Mesothelial cell of epicardium (in vitro differentiated cells): ENCODE results near the gene MGP. TPM values are rescaled to one million over a fixed set of nuclear protein-coding genes. Genes with fewer than 3 reads are reported as not detected.

Source experiments
- DNase-seq, 2 experiments: peaks; one replicate each; pipeline ENCODE4 v3.0.0; 2021; ENCODE audit warnings: low spot score in 2 of 2; ENCODE audit not compliant: unreplicated experiment in 2 of 2
- H3K27ac Mint-ChIP-seq: 2 replicates; pipeline ENCODE4 v1.8.0; 2021; ENCODE audit warnings: mixed read lengths
- H3K27me3 Mint-ChIP-seq: 2 replicates; pipeline ENCODE4 v1.8.0; 2021; ENCODE audit warnings: low read depth, mixed read lengths
- H3K36me3 Mint-ChIP-seq: 2 replicates; pipeline ENCODE4 v1.8.0; 2021; ENCODE audit warnings: mixed read lengths
- H3K4me1 Mint-ChIP-seq: 2 replicates; pipeline ENCODE4 v1.8.0; 2021; ENCODE audit warnings: mixed read lengths
- H3K4me3 Mint-ChIP-seq: 2 replicates; pipeline ENCODE4 v1.8.0; 2021; ENCODE audit warnings: mild to moderate bottlenecking, moderate library complexity, mixed read lengths
- H3K9me3 Mint-ChIP-seq: 2 replicates; pipeline ENCODE4 v1.8.0; 2021; ENCODE audit warnings: mixed read lengths
- total RNA-seq: library from RNA; stranded (reverse); gene quantifications from 3 replicates; pipeline ENCODE4 v1.2.1, GENCODE V29; 2021
- TF ChIP-seq, protein P1 (sequence below): fragments of 200-600 bp; sonication (generic); IDR thresholded peaks from one replicate; pipeline ENCODE4 v1.5.0; 2021; ENCODE audit warnings: antibody characterized with exemption; ENCODE audit not compliant: unreplicated experiment

MGP gene
- total RNA-seq, 1 donor from 2014 or later: 202 TPM

GRCh38 chr12:14883686-14884085, 2.0 kb downstream of the MGP start:
- no peaks in the 10 kb centered on the region for H3K27me3 Mint-ChIP-seq
- H3K36me3 Mint-ChIP-seq: peaks cover 11% of the 10 kb centered on the region
- TF ChIP-seq, protein P1, sequence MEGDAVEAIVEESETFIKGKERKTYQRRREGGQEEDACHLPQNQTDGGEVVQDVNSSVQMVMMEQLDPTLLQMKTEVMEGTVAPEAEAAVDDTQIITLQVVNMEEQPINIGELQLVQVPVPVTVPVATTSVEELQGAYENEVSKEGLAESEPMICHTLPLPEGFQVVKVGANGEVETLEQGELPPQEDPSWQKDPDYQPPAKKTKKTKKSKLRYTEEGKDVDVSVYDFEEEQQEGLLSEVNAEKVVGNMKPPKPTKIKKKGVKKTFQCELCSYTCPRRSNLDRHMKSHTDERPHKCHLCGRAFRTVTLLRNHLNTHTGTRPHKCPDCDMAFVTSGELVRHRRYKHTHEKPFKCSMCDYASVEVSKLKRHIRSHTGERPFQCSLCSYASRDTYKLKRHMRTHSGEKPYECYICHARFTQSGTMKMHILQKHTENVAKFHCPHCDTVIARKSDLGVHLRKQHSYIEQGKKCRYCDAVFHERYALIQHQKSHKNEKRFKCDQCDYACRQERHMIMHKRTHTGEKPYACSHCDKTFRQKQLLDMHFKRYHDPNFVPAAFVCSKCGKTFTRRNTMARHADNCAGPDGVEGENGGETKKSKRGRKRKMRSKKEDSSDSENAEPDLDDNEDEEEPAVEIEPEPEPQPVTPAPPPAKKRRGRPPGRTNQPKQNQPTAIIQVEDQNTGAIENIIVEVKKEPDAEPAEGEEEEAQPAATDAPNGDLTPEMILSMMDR: no peak
- H3K4me3 Mint-ChIP-seq: peak overlapping the region; percentile 18
- no peak for DNase-seq
- H3K9me3 Mint-ChIP-seq: peaks cover 4% of the 10 kb centered on the region
- peaks cover 55% of the 10 kb centered on the region for H3K4me1 Mint-ChIP-seq
- H3K27ac Mint-ChIP-seq: peak overlapping the region; percentile 80

- DNase-seq: no peak
- Mint-ChIP-seq H3K4me1 (peaks cover 37% of the 10 kb centered on the region), H3K4me3 (no peak overlapping the region), H3K27ac (no peak overlapping the region), H3K27me3 (no peaks in the 10 kb centered on the region), H3K9me3 (peaks cover 4% of the 10 kb centered on the region), H3K36me3 (peaks cover 11% of the 10 kb centered on the region)
- TF ChIP-seq, protein P1: no peak
Observed at GRCh38 chr12:14880890-14881453, 4.7 kb downstream of the MGP start.

DNA sequence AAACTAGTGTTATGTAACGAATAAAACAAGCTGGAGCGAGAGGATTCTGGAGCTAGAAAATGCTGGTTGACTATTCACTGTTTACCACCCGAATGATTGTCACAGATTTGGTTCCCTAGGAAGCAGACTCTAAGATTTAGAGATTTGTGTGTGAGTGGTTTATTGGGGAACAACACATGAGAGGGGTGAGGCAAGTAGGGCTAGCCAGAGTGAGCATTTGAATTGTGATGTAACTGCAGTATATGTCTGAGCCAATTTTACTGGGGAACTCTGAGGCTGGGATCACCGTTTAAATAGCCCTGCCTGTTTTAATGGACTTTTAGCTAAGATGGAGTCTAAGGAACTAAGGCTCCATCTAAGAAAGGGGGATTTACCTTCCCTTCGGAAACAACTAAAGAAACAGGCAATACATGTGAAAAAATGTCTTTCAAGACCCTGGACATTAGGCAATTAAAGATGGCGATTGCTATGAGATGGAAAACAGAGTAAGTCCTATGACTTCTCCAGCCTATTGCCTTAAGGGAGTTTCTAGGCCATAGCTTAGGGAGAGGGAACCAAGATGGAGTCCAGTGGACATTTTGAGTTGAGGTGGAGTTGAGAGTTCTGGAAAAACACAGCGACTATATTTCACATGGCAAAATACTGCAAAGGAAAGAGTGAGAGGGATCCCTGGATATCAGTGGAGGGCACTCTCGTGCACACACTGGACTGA, 6.3 kb downstream of the MGP start:
- Mint-ChIP-seq H3K27me3 (no peaks in the 10 kb centered on the region), H3K36me3 (peaks cover 11% of the 10 kb centered on the region), H3K4me1 (peaks cover 31% of the 10 kb centered on the region), H3K4me3 (no peak overlapping the region), H3K27ac (peak overlapping the region; percentile 20), H3K9me3 (peaks cover 4% of the 10 kb centered on the region)
- no peak for DNase-seq
- TF ChIP-seq, protein P1: no peak

DNA sequence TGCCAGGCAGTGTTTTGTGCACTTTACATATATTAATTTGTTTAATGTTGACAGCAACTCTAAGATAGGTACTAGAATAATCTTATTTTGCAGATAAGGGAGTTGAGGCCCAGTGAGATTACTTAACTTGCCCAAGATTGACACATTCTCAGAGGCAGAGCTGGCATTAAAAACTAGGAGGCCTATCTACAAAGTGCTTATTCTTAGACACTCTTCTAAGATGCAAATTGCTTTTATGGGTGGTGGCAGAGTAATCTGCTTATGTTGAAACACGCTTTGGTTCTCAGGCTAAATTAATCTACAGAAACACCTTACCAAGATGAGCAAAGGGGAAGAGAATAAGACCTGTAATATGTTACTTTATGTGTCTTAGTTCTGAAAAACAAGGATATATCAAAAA, 7.2 kb downstream of the MGP start:
- peaks cover 29% of the 10 kb centered on the region for H3K4me1 Mint-ChIP-seq
- TF ChIP-seq, protein P1: no peak
- no peaks in the 10 kb centered on the region for H3K27me3 Mint-ChIP-seq
- H3K36me3 Mint-ChIP-seq: peaks cover 11% of the 10 kb centered on the region
- H3K27ac Mint-ChIP-seq: peak overlapping the region; percentile 3
- DNase-seq: no peak
- H3K4me3 Mint-ChIP-seq: no peak overlapping the region
- H3K9me3 Mint-ChIP-seq: peaks cover 4% of the 10 kb centered on the region

GRCh38 chr12:14876833-14877232, 8.8 kb downstream of the MGP start:
- no peaks in the 10 kb centered on the region for H3K27me3 Mint-ChIP-seq
- no peak for DNase-seq
- no peak overlapping the region for H3K27ac Mint-ChIP-seq
- H3K4me3 Mint-ChIP-seq: no peak overlapping the region
- TF ChIP-seq, protein P1: no peak
- H3K4me1 Mint-ChIP-seq: peaks cover 31% of the 10 kb centered on the region
- peaks cover 4% of the 10 kb centered on the region for H3K9me3 Mint-ChIP-seq
- H3K36me3 Mint-ChIP-seq: peaks cover 11% of the 10 kb centered on the region
